CD4-positive, alpha-beta memory T cell (primary cell): Measurements from ENCODE around the gene DLGAP3. TPM values are rescaled to one million over a fixed set of nuclear protein-coding genes. Genes with fewer than 3 reads are reported as not detected.
A peak's percentile ranks its signal among the peaks of the same experiment; 100 is the strongest.
"Not testable (repeated sequence)": the region's sequence is repeated elsewhere in the genome, so short reads cannot be mapped to it uniquely, and the experiment has no call there.

Experiments used
- CTCF ChIA-PET: fragments of 350-600 bp; sonication (Branson Sonifier 250); formaldehyde crosslinking; loops from one replicate; lab custom pipeline; 2021; ENCODE audit warnings: inconsistent platforms; ENCODE audit not compliant: partially characterized antibody; lab: Charles Lee
- POLR2A ChIA-PET: fragments of 350-600 bp; sonication (Branson Sonifier 250); formaldehyde crosslinking; loops from one replicate; lab custom pipeline; 2021; ENCODE audit not compliant: partially characterized antibody; lab: Charles Lee
- DNase-seq, 5 donors: peaks; one replicate each; pipeline versions ENCODE4 v3.0.0 to v3.0.0-alpha.2; 2020 to 2022; ENCODE audit warnings: mixed read lengths in 1 of 5
- H3K27ac ChIP-seq: one replicate; pipeline ENCODE4 v1.7.0; 2013; ENCODE audit warnings: low read depth, low read length
- H3K27me3 ChIP-seq: 2 replicates; pipeline ENCODE4 v1.7.0; 2013; ENCODE audit warnings: mild to moderate bottlenecking, low read length, moderate library complexity; ENCODE audit not compliant: insufficient read depth
- H3K36me3 ChIP-seq: 2 replicates; pipeline ENCODE4 v1.7.0; 2013; ENCODE audit warnings: mild to moderate bottlenecking, low read length, moderate library complexity; ENCODE audit not compliant: insufficient read depth
- H3K4me1 ChIP-seq: 2 replicates; pipeline ENCODE4 v1.7.0; 2013; ENCODE audit warnings: mild to moderate bottlenecking, low read length, moderate library complexity; ENCODE audit not compliant: insufficient read depth
- H3K4me3 ChIP-seq, 2 donors: one replicate each; pipeline ENCODE4 v1.7.0; 2013; ENCODE audit warnings: low read length in 2 of 2, mild to moderate bottlenecking in 1 of 2
- H3K9me3 ChIP-seq, 2 donors: one replicate each; pipeline ENCODE4 v1.7.0; 2013; ENCODE audit warnings: low read length in 2 of 2, control low read depth in 1 of 2; ENCODE audit not compliant: control insufficient read depth in 1 of 2
- H3K27ac Mint-ChIP-seq, 7 donors: one replicate each; pipeline ENCODE4 v1.8.0; 2020 to 2021; ENCODE audit warnings: mixed read lengths in 7 of 7, mild to moderate bottlenecking in 6 of 7, inconsistent platforms in 3 of 7, moderate library complexity in 3 of 7
- H3K27me3 Mint-ChIP-seq, 2 donors: one replicate each; pipeline ENCODE4 v1.8.0; 2020 to 2021; ENCODE audit warnings: mixed read lengths in 2 of 2
- H3K36me3 Mint-ChIP-seq, 2 donors: one replicate each; pipeline ENCODE4 v1.8.0; 2020 to 2021; ENCODE audit warnings: mixed read lengths in 2 of 2, inconsistent platforms in 1 of 2, mild to moderate bottlenecking in 1 of 2
- H3K4me1 Mint-ChIP-seq, 4 donors: one replicate each; pipeline ENCODE4 v1.8.0; 2020 to 2021; ENCODE audit warnings: mixed read lengths in 4 of 4, mild to moderate bottlenecking in 1 of 4
- H3K4me3 Mint-ChIP-seq, 8 donors: one replicate each; pipeline ENCODE4 v1.8.0; 2020 to 2021; ENCODE audit warnings: mixed read lengths in 8 of 8, mild to moderate bottlenecking in 7 of 8, moderate library complexity in 6 of 8, inconsistent platforms in 3 of 8
- H3K9me3 Mint-ChIP-seq, 8 donors: one replicate each; pipeline ENCODE4 v1.8.0; 2020 to 2021; ENCODE audit warnings: mixed read lengths in 8 of 8, mild to moderate bottlenecking in 5 of 8, inconsistent platforms in 3 of 8, moderate library complexity in 1 of 8
- intact Hi-C: fragments of 100-400 bp; cut with micrococcal nuclease; formaldehyde crosslinking; loops from one replicate; pipeline ENCODE4 v1.15.1; 2023
- polyA plus RNA-seq, 2 donors: library from polyadenylated mRNA; unstranded; fragments of 300-500 nt; fragmentation: Illumina TruSeq; gene quantifications; one replicate each; pipeline ENCODE4 v1.2.3, GENCODE V29; 2021
- total RNA-seq, 2 experiments: library from RNA; stranded (reverse); gene quantifications; one replicate each; pipeline ENCODE4 v1.2.3, GENCODE V29; 2021

DLGAP3 gene
- total and polyA plus RNA-seq, 4 experiments from 2014 or later: 0.08 to 1.5 (median 0.82) TPM

DNA sequence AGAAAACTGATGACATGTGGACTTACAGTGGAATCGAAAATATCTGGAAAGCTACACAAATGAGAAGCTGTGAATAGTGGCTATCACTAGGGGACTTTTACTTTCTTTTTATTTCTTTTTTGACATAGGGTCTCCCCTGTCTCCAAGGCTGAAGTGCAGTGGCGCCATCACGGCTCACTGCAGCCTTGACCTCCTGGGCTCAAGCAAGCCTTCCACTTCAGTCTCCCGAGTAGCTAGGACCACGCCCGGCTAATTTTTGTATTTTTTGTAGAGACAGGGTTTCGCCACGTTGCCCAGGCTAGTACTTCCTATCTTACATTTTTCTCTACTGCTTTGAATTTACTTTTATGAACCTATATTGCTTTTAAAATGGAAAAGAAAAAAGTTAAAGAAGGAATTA is 45.2 kb upstream of the DLGAP3 start:
- H3K27ac Mint-ChIP-seq: peak overlapping the region in 3 of 7 donors; percentile 4 to 42 (median 21)
- peaks cover 4% of the 10 kb centered on the region for H3K4me1 ChIP-seq
- ChIA-PET POLR2A (interaction anchor here (3.8 kb wide), 1 partner anchor 11 kb away, joined by 14 read pairs; the partner anchor contains the start of gene TMEM35B), CTCF (no interaction called here)
- no peak for DNase-seq
- H3K27me3 ChIP-seq: no peaks in the 10 kb centered on the region
- H3K4me3 ChIP-seq: no peak overlapping the region
- no peak overlapping the region for H3K27ac ChIP-seq
- peaks cover 16 to 24% of the 10 kb centered on the region in 2 donors for H3K36me3 Mint-ChIP-seq
- no peaks in the 10 kb centered on the region for H3K9me3 ChIP-seq
- peaks cover 5% of the 10 kb centered on the region for H3K36me3 ChIP-seq
- no peaks in the 10 kb centered on the region for H3K27me3 Mint-ChIP-seq
- peaks cover 0 to 4% (median 0%) of the 10 kb centered on the region in 8 donors for H3K9me3 Mint-ChIP-seq
- intact Hi-C loops: no loop called here
- no peak overlapping the region for H3K4me3 Mint-ChIP-seq
- H3K4me1 Mint-ChIP-seq: peaks cover 9 to 35% (median 15%) of the 10 kb centered on the region in 4 donors

- Histone ChIP-seq H3K4me1 (peaks cover 15% of the 10 kb centered on the region), H3K4me3 (no peak overlapping the region), H3K27ac (no peak overlapping the region), H3K36me3 (peaks cover 5% of the 10 kb centered on the region), H3K9me3 (no peaks in the 10 kb centered on the region), H3K27me3 (no peaks in the 10 kb centered on the region)
- DNase-seq: no peak
- POLR2A ChIA-PET: interaction anchor here (3.8 kb wide), 1 partner anchor 12 kb away, joined by 14 read pairs; the partner anchor contains the start of gene TMEM35B
- Mint-ChIP-seq H3K9me3 (peaks cover 0 to 4% (median 0%) of the 10 kb centered on the region in 8 donors), H3K4me3 (no peak overlapping the region), H3K27me3 (no peaks in the 10 kb centered on the region), H3K27ac (peak overlapping the region in 1 of 7 donors; percentile 47), H3K36me3 (peaks cover 13 to 21% of the 10 kb centered on the region in 2 donors), H3K4me1 (peaks cover 7 to 34% (median 18%) of the 10 kb centered on the region in 4 donors)
- intact Hi-C loops: no loop called here
- CTCF ChIA-PET: no interaction called here
Observed at GRCh38 chr1:34973326-34973725, 43.9 kb upstream of the DLGAP3 start.

DNA sequence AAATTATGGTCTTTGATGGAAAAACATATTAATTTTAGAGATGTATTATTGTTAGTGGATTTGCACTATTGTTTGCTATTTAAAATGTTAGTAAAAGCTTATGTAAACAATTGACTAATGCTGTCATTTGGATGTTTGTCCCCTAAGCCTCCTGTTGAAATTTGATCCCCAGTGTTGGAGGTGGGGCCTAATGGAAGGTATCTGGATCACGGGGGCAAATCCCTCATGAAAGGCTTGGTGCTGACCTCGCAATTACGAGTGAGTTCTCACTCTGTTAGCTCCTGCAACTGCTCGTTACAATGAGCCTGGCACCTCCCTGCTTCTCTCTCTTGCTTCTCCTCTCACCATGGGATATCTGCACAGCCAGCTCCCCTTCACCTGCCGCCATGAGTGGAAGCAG is 41.4 kb upstream of the DLGAP3 start:
- Mint-ChIP-seq H3K9me3 (peaks cover 0 to 2% (median 0%) of the 10 kb centered on the region in 8 donors), H3K4me1 (peaks cover 7 to 28% (median 20%) of the 10 kb centered on the region in 4 donors), H3K27me3 (no peaks in the 10 kb centered on the region), H3K27ac (peak overlapping the region in 1 of 7 donors; percentile 60), H3K4me3 (peak overlapping the region in 2 of 8 donors; percentile 42 to 64), H3K36me3 (peaks cover 4 to 10% of the 10 kb centered on the region in 2 donors)
- no peak overlapping the region for H3K4me3 ChIP-seq
- H3K27me3 ChIP-seq: no peaks in the 10 kb centered on the region
- H3K9me3 ChIP-seq: no peaks in the 10 kb centered on the region
- CTCF ChIA-PET: no interaction called here
- peaks cover 15% of the 10 kb centered on the region for H3K4me1 ChIP-seq
- no peak overlapping the region for H3K27ac ChIP-seq
- intact Hi-C loops: no loop called here
- POLR2A ChIA-PET: no interaction called here
- no peak for DNase-seq
- H3K36me3 ChIP-seq: no peaks in the 10 kb centered on the region

DNA sequence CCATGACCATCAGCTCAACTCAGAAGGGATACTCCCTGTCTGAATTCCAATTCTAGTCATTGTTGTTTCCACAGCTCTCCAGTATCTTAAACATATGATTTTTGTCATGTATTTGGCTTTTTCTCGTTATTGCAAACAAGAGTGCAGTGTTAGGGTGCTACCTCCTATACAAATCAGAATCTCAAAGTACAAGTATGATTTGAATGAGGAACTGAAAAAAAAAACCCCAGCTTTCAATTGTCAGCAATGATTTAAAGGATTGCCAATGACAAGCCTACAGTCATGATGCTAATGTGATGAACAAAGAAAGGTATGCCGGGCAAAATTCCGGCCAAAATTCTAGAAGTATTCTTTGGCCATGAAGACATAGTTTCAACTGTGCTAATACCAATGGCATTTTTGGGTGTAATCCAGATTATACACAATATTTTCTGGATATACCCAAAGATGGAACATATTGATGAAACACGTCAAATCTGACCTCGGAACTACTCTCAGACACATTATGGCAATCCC is 40.8 kb upstream of the DLGAP3 start:
- ChIA-PET POLR2A (no interaction called here), CTCF (interaction anchor here (1.6 kb wide), 1 partner anchor 231 kb away, joined by 3 read pairs; no protein-coding TSS in a partner anchor)
- no peak overlapping the region for H3K4me3 ChIP-seq
- peaks cover 0 to 2% (median 0%) of the 10 kb centered on the region in 8 donors for H3K9me3 Mint-ChIP-seq
- DNase-seq: no peak
- no peaks in the 10 kb centered on the region for H3K9me3 ChIP-seq
- no peak overlapping the region for H3K27ac ChIP-seq
- H3K4me3 Mint-ChIP-seq: no peak overlapping the region
- H3K27ac Mint-ChIP-seq: no peak overlapping the region
- H3K27me3 ChIP-seq: no peaks in the 10 kb centered on the region
- no peaks in the 10 kb centered on the region for H3K27me3 Mint-ChIP-seq
- H3K4me1 Mint-ChIP-seq: peaks cover 6 to 27% (median 17%) of the 10 kb centered on the region in 4 donors
- peaks cover 15% of the 10 kb centered on the region for H3K4me1 ChIP-seq
- intact Hi-C loops: no loop called here
- peaks cover 0 to 6% of the 10 kb centered on the region in 2 donors for H3K36me3 Mint-ChIP-seq
- no peaks in the 10 kb centered on the region for H3K36me3 ChIP-seq

- CTCF ChIA-PET, intact Hi-C loops, H3K36me3 ChIP-seq, H3K4me3 ChIP-seq, H3K9me3 Mint-ChIP-seq, H3K36me3 Mint-ChIP-seq, H3K27ac ChIP-seq, H3K27me3 ChIP-seq, H3K27ac Mint-ChIP-seq, H3K9me3 ChIP-seq, H3K27me3 Mint-ChIP-seq: not testable (repeated sequence)
- peaks cover 4 to 27% (median 11%) of the 10 kb centered on the region in 4 donors for H3K4me1 Mint-ChIP-seq
- H3K4me3 Mint-ChIP-seq: peak overlapping the region in 3 of 8 donors; percentile 11 to 54 (median 39)
- POLR2A ChIA-PET: interaction anchor here (1.1 kb wide), 1 partner anchor 17 kb away, joined by 4 read pairs; the partner anchor contains the start of gene TMEM35B
- peaks cover 15% of the 10 kb centered on the region for H3K4me1 ChIP-seq
- DNase-seq: peak in 4 of 5 donors; percentile 11 to 51 (median 40)
Observed at GRCh38 chr1:34968297-34968696, 38.8 kb upstream of the DLGAP3 start.

DNA sequence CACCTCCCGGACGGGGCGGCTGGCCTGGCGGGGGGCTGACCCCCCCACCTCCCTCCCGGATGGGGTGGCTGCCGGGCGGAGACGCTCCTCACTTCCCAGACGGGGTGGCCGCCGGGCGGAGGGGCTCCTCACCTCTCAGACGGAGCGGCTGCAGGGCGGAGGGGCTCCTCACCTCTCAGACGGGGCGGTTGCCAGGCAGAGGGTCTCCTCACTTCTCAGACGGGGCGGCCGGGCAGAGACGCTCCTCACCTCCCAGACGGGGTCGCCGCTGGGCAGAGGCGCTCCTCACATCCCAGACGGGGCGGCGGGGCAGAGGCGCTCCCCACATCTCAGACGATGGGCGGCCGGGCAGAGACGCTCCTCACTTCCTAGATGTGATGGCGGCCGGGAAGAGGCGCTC is 38.2 kb upstream of the DLGAP3 start:
- peaks cover 15% of the 10 kb centered on the region for H3K4me1 ChIP-seq
- H3K36me3 Mint-ChIP-seq, H3K9me3 ChIP-seq, intact Hi-C loops, H3K9me3 Mint-ChIP-seq, POLR2A ChIA-PET, H3K27me3 Mint-ChIP-seq, H3K27ac Mint-ChIP-seq, H3K4me3 Mint-ChIP-seq, CTCF ChIA-PET, H3K4me3 ChIP-seq, DNase-seq, H3K27ac ChIP-seq, H3K36me3 ChIP-seq, H3K27me3 ChIP-seq: not testable (repeated sequence)
- H3K4me1 Mint-ChIP-seq: peaks cover 4 to 27% (median 11%) of the 10 kb centered on the region in 4 donors

- Histone ChIP-seq H3K27ac (no peak overlapping the region), H3K27me3 (no peaks in the 10 kb centered on the region), H3K4me1 (peaks cover 11% of the 10 kb centered on the region), H3K4me3 (no peak overlapping the region), H3K9me3 (no peaks in the 10 kb centered on the region), H3K36me3 (no peaks in the 10 kb centered on the region)
- Mint-ChIP-seq H3K27me3 (no peaks in the 10 kb centered on the region), H3K9me3 (peaks cover 0 to 2% (median 0%) of the 10 kb centered on the region in 8 donors), H3K4me1 (peaks cover 3 to 19% (median 8%) of the 10 kb centered on the region in 4 donors), H3K27ac (no peak overlapping the region), H3K4me3 (no peak overlapping the region), H3K36me3 (no peaks in the 10 kb centered on the region)
- intact Hi-C loops: no loop called here
- no peak for DNase-seq
- CTCF ChIA-PET: no interaction called here
- POLR2A ChIA-PET: no interaction called here
Observed at GRCh38 chr1:34965597-34965996, 36.1 kb upstream of the DLGAP3 start.
